Measurements from ENCODE around the gene TP53RK.
A peak's percentile ranks its signal among the peaks of the same experiment; 100 is the strongest.
"Not testable (repeated sequence)": the region's sequence is repeated elsewhere in the genome, so short reads cannot be mapped to it uniquely, and the experiment has no call there.

The TP53RK gene

DNA sequence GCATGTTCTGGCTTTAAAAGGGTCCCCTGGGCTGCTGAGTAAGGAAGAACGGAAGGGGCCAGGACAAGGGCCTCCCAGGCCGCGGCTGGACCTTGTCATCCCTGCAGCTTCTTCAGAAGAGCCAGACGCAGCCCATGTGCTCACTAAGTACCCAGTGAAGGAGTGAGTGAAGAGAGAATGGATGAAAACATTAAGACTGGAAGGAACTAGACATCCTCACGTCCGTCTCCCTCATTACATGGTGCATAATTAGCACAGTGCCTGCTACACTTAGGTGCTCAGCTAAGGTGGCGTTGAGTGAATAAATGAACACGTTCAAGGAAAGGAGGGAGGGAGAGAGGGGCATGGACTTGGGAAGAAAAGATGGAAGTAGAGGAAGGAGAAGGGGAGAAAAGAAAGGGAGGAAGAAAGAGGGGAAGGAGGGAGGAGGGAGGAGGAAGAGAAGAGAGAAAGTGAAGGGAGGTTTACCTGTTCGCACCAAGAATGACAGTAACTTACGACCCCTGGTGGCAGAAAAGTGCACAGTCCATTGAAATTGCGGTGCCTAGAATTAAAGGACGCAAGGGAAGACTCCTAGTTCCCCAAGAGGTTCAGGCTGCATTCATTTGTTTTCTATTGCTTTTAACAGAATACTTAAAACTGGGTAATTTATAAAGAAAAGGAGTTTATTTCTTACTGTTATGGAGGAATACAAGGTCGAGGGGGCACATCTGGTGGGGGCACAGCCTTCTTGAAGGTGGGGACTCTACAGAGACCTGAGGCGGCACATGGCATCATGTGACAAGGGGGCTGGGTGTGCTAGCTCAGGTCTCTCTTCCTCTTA is 8.0 kb downstream of the TP53RK start:
- DNase-seq = peak; percentile 53
- no peaks in the 10 kb centered on the region for H3K36me3 ChIP-seq (replicated peaks)
- no peak overlapping the region for H3K4me3 ChIP-seq (ENCODE audit: low read depth, low read length)
- H3K27ac ChIP-seq = no peak overlapping the region
- TF ChIP-seq, protein P1, sequence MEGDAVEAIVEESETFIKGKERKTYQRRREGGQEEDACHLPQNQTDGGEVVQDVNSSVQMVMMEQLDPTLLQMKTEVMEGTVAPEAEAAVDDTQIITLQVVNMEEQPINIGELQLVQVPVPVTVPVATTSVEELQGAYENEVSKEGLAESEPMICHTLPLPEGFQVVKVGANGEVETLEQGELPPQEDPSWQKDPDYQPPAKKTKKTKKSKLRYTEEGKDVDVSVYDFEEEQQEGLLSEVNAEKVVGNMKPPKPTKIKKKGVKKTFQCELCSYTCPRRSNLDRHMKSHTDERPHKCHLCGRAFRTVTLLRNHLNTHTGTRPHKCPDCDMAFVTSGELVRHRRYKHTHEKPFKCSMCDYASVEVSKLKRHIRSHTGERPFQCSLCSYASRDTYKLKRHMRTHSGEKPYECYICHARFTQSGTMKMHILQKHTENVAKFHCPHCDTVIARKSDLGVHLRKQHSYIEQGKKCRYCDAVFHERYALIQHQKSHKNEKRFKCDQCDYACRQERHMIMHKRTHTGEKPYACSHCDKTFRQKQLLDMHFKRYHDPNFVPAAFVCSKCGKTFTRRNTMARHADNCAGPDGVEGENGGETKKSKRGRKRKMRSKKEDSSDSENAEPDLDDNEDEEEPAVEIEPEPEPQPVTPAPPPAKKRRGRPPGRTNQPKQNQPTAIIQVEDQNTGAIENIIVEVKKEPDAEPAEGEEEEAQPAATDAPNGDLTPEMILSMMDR (IDR thresholded peaks at IDR 0.05; ENCODE audit: low read depth, low read length, missing control alignments) = peak; percentile 86
- in situ Hi-C loops (cut with HindIII; ENCODE audit: low pct_ligation_motif_present, low sequenced_read_pairs) = no loop called here
- H3K27me3 ChIP-seq (replicated peaks) = no peaks in the 10 kb centered on the region

DNA sequence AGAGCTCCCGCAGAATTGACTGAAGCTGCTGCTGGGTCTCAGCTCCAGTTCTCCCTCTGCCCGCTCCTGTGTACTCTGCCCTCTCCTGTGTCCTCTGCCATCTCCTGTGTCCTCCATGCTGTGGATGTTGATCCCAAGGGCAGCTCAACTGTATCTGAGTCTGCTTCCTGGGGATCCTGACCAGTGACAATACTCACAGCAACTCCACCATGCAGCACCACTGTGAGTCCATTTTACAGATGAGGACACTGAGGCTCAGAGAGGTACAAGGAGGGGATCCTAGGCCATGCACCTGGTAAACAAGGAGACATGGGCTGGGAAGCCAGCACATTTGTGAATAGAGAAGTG is 8.6 kb downstream of the TP53RK start:
- TF ChIP-seq, protein P1 (IDR thresholded peaks at IDR 0.05; ENCODE audit: low read depth, low read length, missing control alignments) = no peak

DNA sequence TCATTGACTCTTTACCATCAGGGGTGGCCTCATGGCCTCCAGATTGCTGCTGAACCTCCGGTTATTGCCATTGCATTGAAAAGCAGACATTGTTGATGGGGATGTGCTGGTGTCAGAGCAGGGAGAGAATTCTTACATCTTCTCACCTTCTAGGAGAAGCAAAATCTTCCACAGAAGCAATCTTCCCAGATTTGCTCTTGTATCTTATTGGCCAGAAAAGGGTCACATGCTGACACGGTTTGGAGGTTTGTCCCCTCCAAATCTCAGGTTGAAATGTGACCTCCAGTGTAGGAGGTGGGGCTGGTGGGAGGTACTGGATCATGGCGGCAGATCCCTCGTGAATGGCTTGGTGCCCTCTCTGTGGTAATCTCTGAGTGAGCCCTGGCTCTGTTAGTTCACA is 10.7 kb downstream of the TP53RK start:
- Histone ChIP-seq H3K27me3 (replicated peaks) (no peaks in the 10 kb centered on the region), H3K36me3 (replicated peaks) (no peaks in the 10 kb centered on the region), H3K4me3 (ENCODE audit: low read depth, low read length) (no peak overlapping the region), H3K27ac (no peak overlapping the region)
- in situ Hi-C loops (cut with HindIII; ENCODE audit: low pct_ligation_motif_present, low sequenced_read_pairs) = no loop called here
- DNase-seq = no peak
- TF ChIP-seq, protein P1 (IDR thresholded peaks at IDR 0.05; ENCODE audit: low read depth, low read length, missing control alignments) = no peak

More for the DNA sequence above, 8.6 kb downstream of the TP53RK start:
- Histone ChIP-seq H3K27ac (no peak overlapping the region), H3K36me3 (replicated peaks) (no peaks in the 10 kb centered on the region), H3K27me3 (replicated peaks) (no peaks in the 10 kb centered on the region), H3K4me3 (ENCODE audit: low read depth, low read length) (no peak overlapping the region)
- no peak for DNase-seq
- in situ Hi-C loops (cut with HindIII; ENCODE audit: low pct_ligation_motif_present, low sequenced_read_pairs) = no loop called here

DNA sequence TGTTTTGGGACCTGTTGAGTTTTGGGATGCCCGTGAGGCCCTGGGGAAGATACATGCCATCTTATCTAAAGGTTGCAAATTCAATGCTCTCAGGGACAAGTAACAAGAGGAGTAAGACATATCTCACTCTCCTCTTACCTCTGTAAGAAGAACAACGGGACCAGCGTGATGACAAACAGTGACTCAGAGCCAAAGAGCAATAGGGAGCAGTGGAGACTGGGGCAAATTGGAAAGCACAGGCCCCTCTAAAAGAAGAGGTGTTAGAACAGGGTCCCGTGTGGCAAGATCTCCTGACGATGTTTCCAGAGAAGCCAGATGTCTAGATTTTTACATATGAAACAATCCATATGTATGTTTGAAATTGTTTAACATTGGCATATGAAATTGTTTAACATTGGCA is 11.6 kb downstream of the TP53RK start:
- in situ Hi-C loops (cut with HindIII; ENCODE audit: low pct_ligation_motif_present, low sequenced_read_pairs) = no loop called here
- Histone ChIP-seq H3K4me3 (ENCODE audit: low read depth, low read length) (no peak overlapping the region), H3K27ac (no peak overlapping the region), H3K27me3 (replicated peaks) (no peaks in the 10 kb centered on the region), H3K36me3 (replicated peaks) (no peaks in the 10 kb centered on the region)
- DNase-seq = no peak
- TF ChIP-seq, protein P1 (IDR thresholded peaks at IDR 0.05; ENCODE audit: low read depth, low read length, missing control alignments) = no peak

DNA sequence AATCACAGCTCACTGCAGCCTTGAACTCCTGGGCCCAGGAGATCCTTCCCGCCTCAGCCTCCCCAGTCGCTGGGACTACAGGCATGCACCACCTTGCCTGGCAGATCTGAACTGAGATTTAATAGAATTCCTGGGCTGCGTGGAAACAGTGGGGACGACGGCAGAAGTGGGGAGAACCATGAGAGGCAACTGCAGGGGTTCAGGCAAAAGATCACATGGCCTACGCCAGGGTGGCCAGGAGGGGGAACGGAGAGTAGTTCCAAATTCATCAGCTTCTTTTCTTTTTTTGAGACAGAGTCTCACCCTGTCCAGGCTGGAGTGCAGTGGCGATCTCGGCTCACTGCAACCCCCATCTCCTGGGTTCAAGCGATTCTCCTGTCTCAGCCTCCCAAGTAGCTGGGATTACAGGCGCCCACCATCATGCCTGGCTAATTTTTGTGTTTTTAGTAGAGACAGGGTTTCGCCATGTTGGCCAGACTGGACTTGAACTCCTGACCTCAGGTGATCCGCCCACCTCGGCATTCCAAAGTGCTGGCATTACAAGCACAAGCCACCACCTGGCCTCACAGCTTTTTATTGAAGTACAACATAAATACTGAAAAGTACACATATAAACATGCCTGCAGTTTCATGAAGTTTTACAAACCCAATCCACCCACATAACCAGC is 12.5 kb downstream of the TP53RK start:
- H3K4me3 ChIP-seq (ENCODE audit: low read depth, low read length); H3K27me3 ChIP-seq (replicated peaks); in situ Hi-C loops (cut with HindIII; ENCODE audit: low pct_ligation_motif_present, low sequenced_read_pairs); H3K36me3 ChIP-seq (replicated peaks); DNase-seq; H3K27ac ChIP-seq: not testable (repeated sequence)

DNA sequence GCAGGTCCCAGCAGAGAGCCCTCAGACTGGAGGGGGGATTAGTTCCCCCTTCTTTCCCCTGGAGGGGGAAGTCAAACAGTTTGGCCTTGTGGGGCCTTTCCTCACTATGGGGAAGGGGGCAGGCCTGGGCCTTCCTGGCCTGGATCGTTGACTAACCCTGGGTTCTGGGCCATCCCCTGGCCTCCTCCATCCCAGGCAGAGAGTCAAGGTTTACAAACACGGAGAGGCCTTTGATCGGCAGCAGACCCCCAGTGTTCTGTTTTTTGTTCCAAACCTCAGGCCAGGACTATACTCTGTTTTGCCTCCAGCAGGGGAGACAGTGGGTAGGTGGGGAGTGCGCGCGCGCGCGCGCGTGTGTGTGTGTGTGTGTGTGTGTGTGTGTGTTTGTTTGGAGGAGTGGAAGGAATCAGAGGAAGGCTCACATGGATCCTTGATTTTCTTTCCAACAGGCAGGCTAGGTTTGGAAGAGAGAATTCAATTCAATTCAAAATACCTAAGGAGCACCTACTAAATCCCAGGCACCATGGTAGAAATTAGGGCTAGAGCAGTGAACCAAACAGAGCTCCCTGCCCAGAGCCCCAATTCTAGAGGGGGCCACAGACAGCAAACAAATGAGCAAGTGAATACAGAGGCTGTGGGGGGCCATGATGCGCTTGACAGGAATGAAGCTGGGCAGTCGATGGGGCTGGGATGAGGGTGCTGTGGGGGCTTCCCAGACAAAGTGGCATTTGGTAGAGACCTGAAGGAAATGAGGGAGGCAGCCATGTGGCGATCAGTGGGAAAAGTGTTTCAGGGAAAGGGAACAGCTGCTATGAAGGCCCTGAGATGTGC is 14.8 kb downstream of the TP53RK start:
- in situ Hi-C loops (cut with HindIII; ENCODE audit: low pct_ligation_motif_present, low sequenced_read_pairs) = no loop called here
- H3K27ac ChIP-seq = no peak overlapping the region
- no peak overlapping the region for H3K4me3 ChIP-seq (ENCODE audit: low read depth, low read length)
- no peak for DNase-seq
- H3K27me3 ChIP-seq (replicated peaks) = no peaks in the 10 kb centered on the region
- no peaks in the 10 kb centered on the region for H3K36me3 ChIP-seq (replicated peaks)
- TF ChIP-seq, protein P1 (IDR thresholded peaks at IDR 0.05; ENCODE audit: low read depth, low read length, missing control alignments) = no peak
